Endometrium (tissue), 2 donors: ENCODE measurements around the gene MROH2B.

Experiments
- FAIRE-seq: peaks from 2 replicates; lab custom pipeline; 2012; peaks lifted over from hg19 to GRCh38; lab: Jason Lieb, UNC
- donor health status: control.
- donor health status: control.

Gene MROH2B

DNA sequence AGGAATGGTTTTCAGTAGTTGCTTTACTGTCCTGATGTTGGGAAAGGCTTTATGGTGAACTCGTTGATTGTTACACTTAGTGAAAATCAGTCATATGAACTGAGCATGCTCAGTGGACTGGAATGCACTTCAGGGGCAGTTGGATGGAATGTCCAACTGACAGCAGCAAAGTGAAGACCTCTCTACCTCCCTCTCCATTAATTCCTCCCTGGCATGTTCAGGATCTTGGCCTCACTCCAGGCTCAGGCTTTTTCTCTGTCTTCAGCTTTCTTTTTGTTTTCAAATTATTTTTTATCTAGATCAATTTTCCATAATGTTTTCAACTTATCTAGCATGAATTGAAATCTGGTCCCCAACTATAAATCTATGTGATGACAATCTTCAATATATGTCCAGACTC lies at the start of gene MROH2B:
MROH2B (minus strand) TSS at position 101 of the 400 bp plus-strand sequence. CDS start 490 bp downstream, outside the sequence.
- FAIRE-seq, result no peak

DNA sequence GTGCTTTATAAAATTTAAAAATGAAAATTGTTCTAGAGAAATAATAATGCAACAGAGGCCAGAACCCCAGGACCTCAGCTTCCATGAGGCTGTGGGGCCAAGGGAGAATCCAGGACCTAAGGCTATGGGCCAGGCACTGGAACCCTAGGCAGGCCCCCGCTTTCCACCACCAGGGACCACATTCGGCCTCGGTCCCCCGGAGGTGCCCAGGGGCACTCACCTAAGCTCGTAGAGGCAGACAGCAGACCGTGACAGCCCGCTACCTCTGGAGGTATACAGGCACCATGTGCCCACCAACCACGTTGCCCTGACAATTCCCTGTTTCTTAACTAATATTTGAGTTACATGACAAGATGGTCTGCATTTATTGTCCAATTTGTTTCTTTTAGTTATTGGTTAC lies 49.5 kb upstream of the MROH2B start:
- no peak for FAIRE-seq

DNA sequence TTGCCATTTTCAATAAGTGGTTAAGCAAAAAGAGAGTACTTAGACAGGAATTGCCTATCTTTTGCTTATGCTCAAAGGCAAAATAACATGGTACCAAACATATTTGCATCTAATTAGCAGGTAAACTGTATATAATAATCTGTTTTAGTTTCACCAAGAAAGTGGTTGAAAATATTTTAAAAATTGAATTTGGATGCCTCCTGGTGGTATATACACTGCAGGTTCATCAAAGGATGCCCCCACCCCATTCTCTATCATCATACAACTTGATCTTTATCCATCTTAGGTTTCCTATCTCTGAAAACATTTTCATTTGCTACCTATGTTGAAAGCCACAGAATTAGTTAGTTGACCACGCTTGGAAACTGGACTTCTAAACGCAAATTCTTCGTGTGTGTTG lies 47.0 kb upstream of the MROH2B start:
- FAIRE-seq, result no peak

DNA sequence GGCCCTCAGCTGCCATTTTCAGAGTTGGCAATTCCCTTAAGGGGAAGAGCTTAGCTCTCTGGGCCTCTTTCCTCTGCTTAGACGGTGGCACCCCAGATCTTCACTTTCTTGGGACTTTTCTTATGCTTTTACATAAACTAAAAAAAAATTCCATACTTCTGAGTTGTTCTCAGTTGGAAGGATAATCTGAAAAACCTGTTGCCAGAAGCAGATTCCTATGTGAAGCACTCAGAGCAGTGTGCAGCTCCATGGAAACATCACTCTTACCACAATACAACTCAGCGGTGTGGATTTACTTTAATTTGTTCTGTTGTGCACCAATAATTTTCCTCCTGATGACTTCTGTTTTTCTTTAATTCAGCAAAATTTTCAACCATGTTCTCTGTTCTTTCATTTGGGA lies 44.1 kb upstream of the MROH2B start:
- FAIRE-seq, result peak; percentile 15

DNA sequence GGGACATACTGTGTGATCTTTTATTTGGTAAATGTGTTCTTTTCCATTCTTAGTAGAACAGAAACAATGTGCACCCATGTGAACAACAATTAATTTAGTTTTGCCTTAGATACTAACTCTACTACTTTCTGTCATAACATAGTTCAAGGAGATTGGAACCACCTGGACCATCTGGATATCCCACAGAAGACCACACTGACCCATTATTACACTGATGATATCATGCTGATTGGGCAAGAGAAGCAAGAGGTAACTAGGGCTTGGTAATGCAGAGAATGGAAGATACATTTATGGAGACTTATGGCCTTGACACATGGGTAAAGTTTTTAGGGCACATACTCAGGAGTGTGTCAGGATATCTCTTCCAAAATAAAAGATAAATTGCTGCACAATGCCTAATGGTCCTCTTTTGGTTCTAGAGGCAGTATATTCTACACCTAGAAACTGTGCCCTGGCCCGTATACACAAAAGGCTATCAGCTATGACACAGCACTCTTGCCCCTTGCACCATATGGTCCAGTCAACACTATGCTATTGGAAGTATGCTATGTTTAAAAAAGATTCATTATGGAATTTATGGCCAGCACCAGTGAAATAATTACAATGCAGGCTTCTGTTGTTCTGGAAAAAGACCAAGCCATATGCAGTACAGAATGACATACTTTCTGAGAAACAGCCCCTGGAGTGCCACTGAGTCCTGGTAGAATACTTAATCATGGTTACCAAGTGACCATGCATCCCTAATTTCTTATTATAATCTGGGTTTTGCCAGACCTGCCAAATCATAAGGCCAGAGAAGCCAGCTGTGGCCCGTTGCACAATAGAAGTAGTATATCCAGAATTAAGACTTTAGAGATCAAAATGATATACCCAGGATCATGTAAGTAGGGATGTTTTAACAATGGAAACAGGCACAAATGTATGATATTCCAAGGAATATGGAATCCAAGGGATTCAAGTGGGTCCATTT lies 41.6 kb upstream of the MROH2B start:
- peak; percentile 90 for FAIRE-seq

DNA sequence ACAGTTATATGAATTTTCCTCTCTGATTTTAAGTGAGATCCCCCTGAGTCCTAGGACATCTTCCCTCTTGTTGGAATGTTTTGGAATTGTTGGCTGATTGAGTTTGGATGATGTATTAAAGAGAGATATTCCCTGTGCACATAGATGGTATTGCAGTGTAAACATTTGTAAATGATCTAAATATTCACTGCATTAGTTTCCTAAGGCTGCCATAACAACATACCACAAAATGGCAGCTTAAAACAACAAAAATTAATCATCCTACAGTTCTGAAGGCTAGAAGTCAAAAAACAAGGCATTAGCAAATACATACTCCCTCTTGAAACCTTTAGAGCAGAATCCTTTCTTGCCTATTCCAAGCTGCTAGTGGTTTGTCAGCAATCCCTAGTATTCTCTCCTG lies 38.0 kb upstream of the MROH2B start:
- FAIRE-seq, result no peak

DNA sequence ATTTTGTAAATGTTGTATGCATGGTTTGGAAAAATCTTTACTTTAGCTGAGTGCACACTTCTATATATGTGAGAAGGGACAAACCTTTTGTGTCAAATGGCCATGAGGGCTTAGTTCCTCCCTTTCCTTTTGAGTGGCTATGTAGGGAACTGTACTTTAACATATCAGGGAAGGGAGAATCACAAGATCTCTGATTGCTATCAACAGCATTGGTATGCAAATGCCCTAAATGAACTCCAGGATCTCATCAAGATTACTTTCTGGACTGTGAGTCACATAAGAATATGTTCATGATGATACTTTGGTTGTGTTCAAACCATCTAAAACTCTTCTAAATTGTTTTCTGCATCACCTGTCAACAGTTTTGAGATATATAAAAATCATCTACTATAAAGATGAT lies 31.2 kb upstream of the MROH2B start:
- FAIRE-seq, result no peak

DNA sequence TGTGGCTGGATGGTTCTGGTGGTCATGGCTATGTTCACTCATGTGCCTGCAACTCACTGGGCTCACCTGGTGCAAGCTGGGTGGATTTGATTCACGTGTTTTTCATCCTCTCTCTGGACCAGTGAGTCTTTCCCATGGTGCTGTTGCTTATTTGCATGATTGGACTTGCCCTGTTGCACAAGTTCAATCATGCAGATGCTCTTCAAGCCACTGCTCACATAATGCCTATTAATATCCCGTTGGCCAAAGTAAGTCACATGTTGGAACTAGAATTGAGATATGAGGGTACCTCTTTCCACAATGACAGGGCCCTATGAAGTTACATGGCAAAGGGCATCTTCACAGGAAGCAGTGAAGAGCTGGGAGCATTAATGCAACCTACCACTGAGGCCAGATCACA lies 26.5 kb upstream of the MROH2B start:
- no peak for FAIRE-seq

DNA sequence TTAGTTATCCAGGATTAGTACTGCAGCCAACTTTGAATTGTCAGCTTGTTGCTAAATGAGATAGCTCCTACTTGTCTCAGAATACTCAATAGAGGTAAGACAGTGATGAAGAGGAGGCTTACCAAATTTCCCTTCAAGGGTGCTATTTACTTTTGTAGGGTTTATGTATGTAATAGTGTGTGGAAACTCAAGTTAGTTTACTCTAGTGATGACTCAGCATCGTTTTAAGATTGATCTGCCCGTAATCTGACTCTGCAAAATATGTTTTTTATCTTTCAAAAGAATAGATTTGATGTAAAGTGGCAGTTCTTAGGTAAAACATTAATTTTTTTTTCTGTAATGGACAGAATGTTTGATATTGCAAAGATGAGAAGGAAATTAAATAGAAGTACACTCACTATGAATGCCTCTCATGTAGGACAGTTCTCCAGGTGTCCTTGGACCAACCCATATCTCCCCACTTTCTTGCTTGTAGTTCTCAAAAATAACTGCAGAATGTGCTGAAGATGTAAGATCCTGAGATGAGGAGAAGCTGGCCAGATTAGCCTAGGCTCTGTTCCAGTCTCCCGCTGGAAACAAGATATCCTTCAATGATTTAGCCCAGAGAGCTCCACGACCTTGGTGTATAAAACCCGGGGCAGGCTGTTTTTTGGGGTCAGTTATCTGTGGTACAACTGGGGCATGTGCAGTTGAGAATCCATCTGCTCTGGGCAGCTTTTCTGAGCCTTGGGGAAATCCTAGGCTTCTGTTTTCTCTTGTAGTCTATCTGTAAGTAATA lies 24.4 kb upstream of the MROH2B start:
- no peak for FAIRE-seq

DNA sequence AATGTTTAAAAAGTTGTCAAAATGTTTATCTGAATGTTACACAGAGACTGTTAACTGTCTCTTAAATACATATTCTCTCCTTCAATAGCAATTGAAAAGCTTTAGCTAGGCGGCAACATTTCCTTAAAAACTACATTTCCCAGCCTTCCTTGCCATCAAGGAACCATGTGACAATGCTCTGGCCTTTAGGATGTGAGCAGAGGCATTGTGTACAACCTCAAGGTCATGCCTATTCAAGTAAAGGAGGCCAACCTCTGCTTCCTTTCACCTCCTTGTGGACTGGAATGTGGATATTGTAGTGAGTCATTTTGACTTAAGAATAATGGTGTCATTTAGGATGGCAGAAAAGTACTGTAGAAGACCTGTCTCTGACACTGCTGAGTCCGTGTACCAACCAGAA lies 23.7 kb upstream of the MROH2B start:
- no peak for FAIRE-seq

DNA sequence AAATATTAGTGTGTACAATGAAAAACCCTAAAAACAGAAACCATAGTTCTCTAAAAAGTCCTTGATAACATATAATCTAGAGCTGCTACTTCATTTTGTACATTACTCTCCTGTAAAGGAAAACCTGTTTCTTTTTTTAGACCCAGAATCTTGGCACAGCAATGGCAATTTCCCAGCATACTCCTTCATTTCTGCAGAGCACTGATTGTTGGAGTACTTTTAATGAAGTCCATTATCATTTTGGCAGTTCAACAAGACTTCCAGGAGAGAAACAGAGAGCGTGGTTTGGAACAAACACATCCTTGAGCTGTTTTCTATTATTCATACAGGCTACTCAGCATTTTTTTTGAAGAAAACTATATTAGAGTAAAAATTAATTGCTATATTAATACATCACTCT lies 22.7 kb upstream of the MROH2B start:
- FAIRE-seq, result no peak

DNA sequence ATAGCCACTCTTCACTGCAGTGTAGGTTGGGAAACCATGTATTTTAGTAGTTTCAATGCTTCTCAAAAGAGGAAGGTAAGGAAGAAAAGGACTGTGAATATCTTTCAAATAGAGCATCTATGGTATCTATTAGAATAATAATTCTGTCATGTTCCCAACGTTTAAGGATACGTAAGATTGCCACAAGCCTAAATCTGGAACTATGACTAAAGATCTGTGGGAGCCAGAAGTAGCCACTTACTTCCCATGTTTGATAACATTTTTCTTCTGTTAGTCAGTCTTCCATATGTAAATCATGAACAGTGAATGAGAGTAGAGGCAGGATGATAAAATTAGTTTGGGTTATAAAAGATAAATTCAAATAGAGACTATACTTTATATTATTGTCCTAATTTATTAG lies 16.3 kb upstream of the MROH2B start:
- FAIRE-seq, result no peak

DNA sequence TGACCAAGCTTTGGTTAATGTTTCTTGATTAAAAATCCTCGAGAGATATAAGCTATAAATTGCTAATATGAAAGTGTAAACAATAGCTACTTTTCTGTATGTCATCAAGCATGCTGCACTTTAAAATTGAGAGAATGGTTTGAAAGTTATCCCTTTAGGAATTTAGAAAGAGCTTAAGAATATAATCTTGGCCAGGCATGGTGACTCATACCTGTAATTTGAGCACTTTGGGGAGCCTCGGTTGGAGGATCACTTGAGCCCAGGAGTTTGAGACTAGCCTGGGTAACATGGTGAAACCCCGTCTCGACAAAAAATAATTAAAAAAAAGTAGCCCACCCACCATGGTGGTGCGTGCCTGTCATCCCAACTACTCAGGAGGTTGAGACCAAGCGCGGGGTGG lies 12.2 kb upstream of the MROH2B start:
- FAIRE-seq, result no peak

DNA sequence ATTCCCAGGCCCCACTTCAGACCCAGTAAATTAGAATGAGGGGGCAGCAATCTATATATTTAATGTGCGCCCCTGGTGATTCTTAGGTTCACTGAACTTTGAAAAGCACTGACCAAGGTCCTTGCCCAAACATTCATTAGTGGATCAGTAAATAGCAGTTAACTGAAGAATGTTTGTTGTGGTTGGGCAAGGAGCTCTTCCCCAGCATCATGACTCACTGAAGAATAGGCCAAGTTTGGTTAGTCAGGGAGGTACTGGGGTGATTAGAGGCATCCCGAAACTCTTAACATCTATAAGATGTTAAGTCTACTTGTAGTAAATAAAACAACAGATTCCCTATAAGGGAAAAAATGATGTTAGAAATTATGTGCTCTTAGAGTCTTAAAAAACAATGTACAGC lies 833 bp upstream of the MROH2B start:
- no peak for FAIRE-seq

DNA sequence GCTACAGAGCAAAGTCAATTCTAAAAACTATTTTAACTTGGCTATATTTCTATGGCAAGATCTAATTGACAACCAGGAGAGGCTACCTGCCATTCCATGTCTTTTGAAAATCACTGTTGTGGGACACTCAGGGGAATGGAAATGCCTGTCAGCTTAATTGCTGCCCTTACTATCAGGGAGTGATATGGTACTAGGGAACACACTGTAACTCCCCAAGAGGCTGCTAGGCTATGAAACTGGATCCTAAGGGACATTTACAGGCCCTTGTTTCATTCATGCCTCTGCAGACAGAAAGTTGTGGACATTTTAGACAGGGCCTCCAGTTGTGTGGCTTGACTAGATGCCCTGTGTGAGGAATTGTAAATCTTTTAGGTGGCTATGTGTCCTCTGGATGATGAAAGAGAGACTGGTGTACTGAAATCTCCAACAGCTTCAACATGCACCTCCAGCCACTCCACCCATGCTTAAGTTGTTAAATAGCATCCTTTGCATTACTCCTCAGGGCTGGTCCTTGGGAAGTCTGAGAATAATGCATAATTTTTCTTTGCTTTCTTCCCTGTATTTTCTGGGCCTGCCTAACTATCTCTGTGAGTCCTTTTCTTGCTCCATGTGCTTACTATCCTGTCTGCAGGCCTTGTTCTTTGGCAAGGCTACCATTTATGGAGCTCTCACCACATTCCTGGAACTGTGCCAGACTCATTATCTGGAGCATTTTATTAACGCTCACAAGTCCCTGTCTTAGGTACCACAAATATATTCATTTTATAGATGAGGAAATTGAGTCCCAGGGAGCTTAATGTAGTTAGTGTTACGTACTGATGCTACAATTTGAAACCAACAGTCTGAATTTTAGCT lies 3.2 kb downstream of the MROH2B start:
- no peak for FAIRE-seq

DNA sequence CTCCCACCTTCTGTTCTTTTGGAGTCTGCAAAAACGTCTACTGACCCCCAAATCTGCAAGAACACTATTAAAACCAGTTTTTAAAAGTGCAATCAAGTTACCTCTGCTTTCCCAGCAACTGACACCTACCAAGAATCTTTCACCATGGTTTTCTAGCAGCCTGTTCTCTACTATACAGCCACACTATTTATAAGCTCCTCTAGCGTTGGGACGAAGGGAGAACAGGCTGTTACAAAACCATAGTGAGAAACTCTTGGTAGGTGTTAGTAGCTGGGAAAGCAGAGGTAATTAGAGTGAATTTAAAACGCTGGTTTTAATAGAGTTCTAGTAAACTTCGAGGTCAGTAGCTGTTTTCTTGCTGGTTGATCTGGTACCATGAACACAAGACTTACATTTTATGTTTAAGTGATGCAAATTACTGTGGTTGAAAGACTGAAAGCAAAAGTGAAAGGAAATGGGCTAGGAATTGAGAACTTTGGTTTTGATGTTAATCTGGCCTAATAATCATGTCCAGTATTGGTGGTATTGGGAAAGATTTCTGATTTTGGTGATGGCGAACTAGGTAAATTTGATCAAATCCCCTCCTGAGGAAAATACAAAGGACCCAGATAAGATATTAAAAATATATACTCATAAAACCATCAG lies 5.3 kb downstream of the MROH2B start:
- FAIRE-seq, result no peak

DNA sequence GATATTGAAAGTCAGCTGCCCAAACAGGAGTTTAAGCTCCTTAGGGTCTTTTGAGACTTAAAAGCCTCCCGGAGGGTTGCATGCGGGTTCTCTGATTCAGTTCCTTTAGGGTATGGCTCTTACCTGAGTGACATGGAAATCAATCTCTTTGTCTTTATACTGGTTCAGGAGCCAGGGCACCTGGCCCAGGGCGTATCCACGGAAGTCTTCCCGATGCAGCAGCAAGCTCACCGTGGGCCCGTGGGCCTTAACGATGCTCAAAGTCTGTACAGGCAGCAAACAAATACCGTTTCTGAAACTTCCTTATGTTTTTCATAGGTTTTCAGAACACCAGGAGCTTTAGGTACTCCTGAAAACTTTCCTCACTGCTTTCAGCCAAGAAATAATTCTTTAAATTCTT lies 13.2 kb downstream of the MROH2B start:
- FAIRE-seq, result no peak

DNA sequence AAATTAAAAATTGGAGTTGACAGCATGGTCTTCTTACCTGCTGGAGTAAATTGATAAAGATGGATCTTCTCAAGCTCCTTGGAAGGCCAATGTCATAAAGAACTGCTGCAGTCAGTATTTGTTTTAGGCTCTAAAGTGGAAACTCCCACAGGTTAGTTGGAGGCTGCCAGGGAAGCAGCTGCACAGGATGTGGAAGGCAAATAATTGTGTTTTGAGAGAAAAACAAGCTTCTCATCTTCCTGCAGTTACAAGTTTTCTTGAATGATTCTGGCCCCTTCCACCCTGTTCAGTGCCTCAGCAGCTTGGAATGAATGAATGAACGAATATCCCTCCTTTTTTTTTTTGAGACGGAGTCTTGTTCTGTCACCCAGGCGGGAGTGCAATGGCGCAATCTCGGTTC lies 13.9 kb downstream of the MROH2B start:
- no peak for FAIRE-seq

DNA sequence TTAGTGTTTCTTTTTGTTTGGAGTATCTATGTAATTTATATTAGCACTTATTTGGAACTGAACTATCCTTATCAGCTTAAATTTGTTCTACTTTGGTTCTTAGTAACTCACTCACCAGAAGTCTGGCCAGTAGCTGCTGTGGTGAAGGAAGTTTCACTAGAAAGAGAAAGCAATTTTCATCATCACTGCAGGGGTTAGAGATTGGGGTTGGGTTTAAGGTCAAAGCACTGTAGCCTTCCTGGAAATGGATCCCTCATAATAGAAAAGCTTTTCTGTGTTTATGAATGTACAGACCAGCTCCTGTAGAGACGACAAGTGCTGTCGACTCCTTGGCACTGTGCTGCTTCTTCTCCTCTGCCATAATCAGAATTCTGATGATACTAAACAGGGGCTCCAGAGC lies 22.2 kb downstream of the MROH2B start:
- FAIRE-seq, result no peak

DNA sequence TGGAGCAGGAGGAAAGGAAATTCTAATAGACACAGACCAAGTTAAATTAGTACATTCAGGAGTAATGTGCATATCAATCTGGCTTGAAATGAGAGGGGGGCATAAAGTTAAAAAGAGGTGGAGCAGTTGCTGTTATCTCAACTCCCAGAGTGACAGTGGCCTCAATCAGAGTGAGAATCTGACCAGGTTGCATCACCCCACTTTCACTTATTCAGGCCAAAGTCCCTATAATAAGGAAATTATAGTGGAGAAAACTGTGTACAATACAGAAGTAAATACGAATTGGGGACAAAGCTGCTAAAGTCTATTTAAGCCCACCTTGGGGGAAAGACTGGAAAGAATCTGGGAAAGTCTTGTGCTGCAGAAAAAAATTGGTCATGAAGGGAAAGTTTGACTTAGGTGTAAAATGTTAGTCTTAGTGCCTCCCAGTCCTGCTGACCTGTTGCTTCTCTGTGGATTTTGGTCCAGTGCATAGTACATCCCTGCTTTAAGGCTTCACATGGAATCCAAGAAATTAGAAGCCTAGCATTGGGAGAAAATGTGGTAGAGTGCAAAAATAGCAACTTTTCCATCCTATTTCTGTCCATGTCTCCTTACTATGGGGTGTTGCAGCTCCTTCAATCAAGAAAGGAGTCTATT lies 27.9 kb downstream of the MROH2B start:
- no peak for FAIRE-seq

DNA sequence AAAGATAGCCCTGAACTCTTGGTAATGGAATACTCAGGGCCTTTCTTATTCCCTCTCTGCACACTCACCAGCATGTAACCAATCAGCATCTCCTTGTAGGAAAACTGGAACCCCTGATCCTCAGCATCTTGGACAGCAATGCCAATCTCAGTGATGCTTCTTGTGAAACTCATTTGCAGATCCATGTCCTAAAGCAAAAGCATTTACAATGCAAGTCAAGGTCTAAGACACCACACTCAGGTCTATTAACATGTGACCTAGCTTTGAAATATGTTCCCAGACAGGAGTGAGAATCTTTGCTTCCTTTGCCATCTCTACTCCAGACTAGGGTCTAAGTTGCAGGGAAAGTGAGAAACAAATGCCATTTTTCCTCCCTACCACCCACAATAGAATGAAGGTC lies 38.2 kb downstream of the MROH2B start:
- no peak for FAIRE-seq
